ENCODE results near the gene NPTXR. TPM values are rescaled to one million over a fixed set of nuclear protein-coding genes. Genes with fewer than 3 reads are reported as not detected.

Gene NPTXR
- total and polyA plus RNA-seq, 2 experiments from 2014 or later = 0.99 to 2.7 TPM

DNA sequence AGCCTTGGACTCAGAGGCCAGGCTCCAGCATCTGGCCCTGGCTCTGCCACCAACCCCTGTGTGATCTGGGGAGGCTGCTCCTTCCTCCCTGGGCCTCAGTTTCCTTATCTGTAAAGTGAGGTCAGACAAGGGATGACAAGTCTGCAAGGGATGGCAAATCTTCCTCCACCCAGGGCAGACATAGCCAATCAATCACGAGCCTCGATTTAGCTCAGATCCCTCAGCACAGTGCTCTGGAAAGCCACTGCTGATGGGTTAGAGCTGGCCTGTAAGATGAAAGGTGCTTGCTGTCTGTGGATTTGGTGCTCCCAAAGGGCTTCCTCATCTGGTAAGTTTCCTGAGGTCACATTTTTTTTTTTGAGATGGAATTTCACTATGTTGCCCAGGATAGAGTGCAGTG, 20.2 kb downstream of the NPTXR start:
- Histone ChIP-seq H3K4me3 (no peak overlapping the region), H3F3A (ENCODE audit: insufficient read depth) (no peaks in the 10 kb centered on the region), H3K4me1 (ENCODE audit: insufficient read depth) (no peaks in the 10 kb centered on the region), H3K79me2 (ENCODE audit: insufficient read depth) (no peaks in the 10 kb centered on the region), H3K27me3 (replicated peaks; ENCODE audit: insufficient read depth) (no peaks in the 10 kb centered on the region), H3K36me3 (ENCODE audit: low read depth) (no peaks in the 10 kb centered on the region), H3K9me2 (ENCODE audit: insufficient read depth) (no peaks in the 10 kb centered on the region), H2AFZ (no peak overlapping the region), H3K27ac (no peak overlapping the region), H4K20me1 (ENCODE audit: insufficient read depth) (no peaks in the 10 kb centered on the region), H3K9ac (no peak overlapping the region), H3K9me3 (ENCODE audit: low read depth) (no peaks in the 10 kb centered on the region), H3K4me2 (ENCODE audit: unreplicated experiment) (no peak overlapping the region)
- in situ Hi-C loops (cut with MboI) = no loop called here
- TF ChIP-seq EZH2 (IDR thresholded peaks at IDR 0.05; ENCODE audit: insufficient read depth, poor library complexity, severe bottlenecking) = no peak
- TF ChIP-seq EZH2phosphoT487 (IDR thresholded peaks at IDR 0.05; ENCODE audit: insufficient read depth, low read depth) = no peak
- no peak for DNase-seq
- 18 to 32% methylated on average over 2 of the region's 2 CpGs for WGBS, 2 experiments (ENCODE audit: low coverage in 1 of 2, low lambda C conversion rate in 2 of 2, missing lambda C conversion rate in 2 of 2)

GRCh38 chr22:38823076-38823475, 20.8 kb downstream of the NPTXR start:
- Histone ChIP-seq H3K9me2 (ENCODE audit: insufficient read depth) (no peaks in the 10 kb centered on the region), H4K20me1 (ENCODE audit: insufficient read depth) (no peaks in the 10 kb centered on the region), H2AFZ (no peak overlapping the region), H3K4me3 (no peak overlapping the region), H3K27ac (no peak overlapping the region), H3K79me2 (ENCODE audit: insufficient read depth) (no peaks in the 10 kb centered on the region), H3F3A (ENCODE audit: insufficient read depth) (no peaks in the 10 kb centered on the region), H3K27me3 (replicated peaks; ENCODE audit: insufficient read depth) (no peaks in the 10 kb centered on the region), H3K36me3 (ENCODE audit: low read depth) (no peaks in the 10 kb centered on the region), H3K9me3 (ENCODE audit: low read depth) (no peaks in the 10 kb centered on the region), H3K9ac (no peak overlapping the region), H3K4me2 (ENCODE audit: unreplicated experiment) (no peak overlapping the region), H3K4me1 (ENCODE audit: insufficient read depth) (no peaks in the 10 kb centered on the region)
- TF ChIP-seq EZH2 (IDR thresholded peaks at IDR 0.05; ENCODE audit: insufficient read depth, poor library complexity, severe bottlenecking) = no peak
- TF ChIP-seq EZH2phosphoT487 (IDR thresholded peaks at IDR 0.05; ENCODE audit: insufficient read depth, low read depth) = no peak
- in situ Hi-C loops (cut with MboI) = no loop called here
- WGBS, 2 experiments (ENCODE audit: low coverage in 1 of 2, low lambda C conversion rate in 2 of 2, missing lambda C conversion rate in 2 of 2) = 71 to 79% methylated on average over 4 of the region's 4 CpGs
- no peak for DNase-seq

GRCh38 chr22:38820020-38820419, 23.8 kb downstream of the NPTXR start:
- no peaks in the 10 kb centered on the region for H3K36me3 ChIP-seq (ENCODE audit: low read depth)
- no peak for DNase-seq
- no peak overlapping the region for H3K4me3 ChIP-seq
- H3K9me3 ChIP-seq (ENCODE audit: low read depth) = no peaks in the 10 kb centered on the region
- TF ChIP-seq EZH2phosphoT487 (IDR thresholded peaks at IDR 0.05; ENCODE audit: insufficient read depth, low read depth) = no peak
- no peak for TF ChIP-seq EZH2 (IDR thresholded peaks at IDR 0.05; ENCODE audit: insufficient read depth, poor library complexity, severe bottlenecking)
- no peaks in the 10 kb centered on the region for H3K79me2 ChIP-seq (ENCODE audit: insufficient read depth)
- H3K27ac ChIP-seq = no peak overlapping the region
- in situ Hi-C loops (cut with MboI) = no loop called here
- H3K4me2 ChIP-seq (ENCODE audit: unreplicated experiment) = no peak overlapping the region
- H3F3A ChIP-seq (ENCODE audit: insufficient read depth) = no peaks in the 10 kb centered on the region
- 58 to 60% methylated on average over 8 of the region's 8 CpGs for WGBS, 2 experiments (ENCODE audit: low coverage in 1 of 2, low lambda C conversion rate in 2 of 2, missing lambda C conversion rate in 2 of 2)
- no peaks in the 10 kb centered on the region for H4K20me1 ChIP-seq (ENCODE audit: insufficient read depth)
- no peak overlapping the region for H3K9ac ChIP-seq
- H3K9me2 ChIP-seq (ENCODE audit: insufficient read depth) = no peaks in the 10 kb centered on the region
- H3K27me3 ChIP-seq (replicated peaks; ENCODE audit: insufficient read depth) = peaks cover 18% of the 10 kb centered on the region
- H3K4me1 ChIP-seq (ENCODE audit: insufficient read depth) = no peaks in the 10 kb centered on the region
- no peak overlapping the region for H2AFZ ChIP-seq

DNA sequence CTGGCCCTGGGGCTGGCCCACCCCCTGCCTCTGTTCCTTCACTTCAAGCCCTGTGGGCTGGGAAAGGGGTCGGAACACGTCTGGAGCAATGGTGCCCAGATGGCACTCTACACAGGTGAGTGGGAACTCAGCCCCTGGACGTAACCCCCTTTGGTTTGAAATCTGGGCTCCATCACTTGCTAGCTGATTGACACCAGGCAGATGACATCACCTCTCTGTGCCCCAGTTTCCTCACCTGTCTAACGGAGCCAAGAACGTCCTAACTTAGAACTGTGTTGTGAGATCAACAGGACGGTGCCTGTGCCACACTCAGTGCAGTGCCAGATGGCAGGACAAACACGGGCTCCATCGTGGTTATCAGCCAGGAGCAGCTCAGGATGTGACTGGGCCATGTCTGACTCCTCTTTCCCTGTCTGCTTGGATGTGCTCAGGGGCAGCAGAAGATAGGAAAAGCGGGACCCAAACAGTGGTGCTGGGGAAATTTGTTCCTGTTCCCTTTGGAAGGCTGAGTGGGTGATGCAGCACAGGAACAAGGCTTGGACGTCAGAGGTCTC, 24.4 kb downstream of the NPTXR start:
- no peaks in the 10 kb centered on the region for H3F3A ChIP-seq (ENCODE audit: insufficient read depth)
- in situ Hi-C loops (cut with MboI) = no loop called here
- H3K9me3 ChIP-seq (ENCODE audit: low read depth) = no peaks in the 10 kb centered on the region
- no peaks in the 10 kb centered on the region for H3K9me2 ChIP-seq (ENCODE audit: insufficient read depth)
- H3K9ac ChIP-seq = no peak overlapping the region
- TF ChIP-seq EZH2phosphoT487 (IDR thresholded peaks at IDR 0.05; ENCODE audit: insufficient read depth, low read depth) = no peak
- TF ChIP-seq EZH2 (IDR thresholded peaks at IDR 0.05; ENCODE audit: insufficient read depth, poor library complexity, severe bottlenecking) = no peak
- H3K36me3 ChIP-seq (ENCODE audit: low read depth) = no peaks in the 10 kb centered on the region
- no peak overlapping the region for H3K27ac ChIP-seq
- DNase-seq = no peak
- H2AFZ ChIP-seq = no peak overlapping the region
- no peaks in the 10 kb centered on the region for H4K20me1 ChIP-seq (ENCODE audit: insufficient read depth)
- H3K27me3 ChIP-seq (replicated peaks; ENCODE audit: insufficient read depth) = peaks cover 21% of the 10 kb centered on the region
- no peaks in the 10 kb centered on the region for H3K79me2 ChIP-seq (ENCODE audit: insufficient read depth)
- H3K4me1 ChIP-seq (ENCODE audit: insufficient read depth) = no peaks in the 10 kb centered on the region
- H3K4me3 ChIP-seq = no peak overlapping the region
- no peak overlapping the region for H3K4me2 ChIP-seq (ENCODE audit: unreplicated experiment)
- 59 to 62% methylated on average over 10 of the region's 10 CpGs for WGBS, 2 experiments (ENCODE audit: low coverage in 1 of 2, low lambda C conversion rate in 2 of 2, missing lambda C conversion rate in 2 of 2)

DNA sequence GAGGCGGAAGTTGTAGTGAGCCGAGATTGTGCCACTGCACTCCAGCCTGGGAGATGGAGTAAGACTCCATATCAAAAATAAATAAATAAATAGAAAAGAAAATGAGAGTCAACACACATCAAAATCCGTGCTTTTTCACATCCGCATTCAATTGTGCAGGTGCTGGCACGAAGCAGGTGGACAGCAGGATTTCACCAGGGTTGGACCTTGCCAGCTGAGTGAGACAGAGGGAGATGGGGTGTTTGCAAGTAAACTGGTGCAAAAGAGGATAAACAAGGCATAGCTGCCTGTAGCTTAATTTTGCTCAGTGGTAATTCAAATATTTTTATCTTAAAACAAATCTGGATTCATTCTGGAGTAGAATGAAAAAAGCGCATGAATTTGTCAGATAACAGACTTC, 26.6 kb downstream of the NPTXR start:
- Histone ChIP-seq H2AFZ (no peak overlapping the region), H3K4me3 (no peak overlapping the region), H3K9me3 (ENCODE audit: low read depth) (no peaks in the 10 kb centered on the region), H3K4me1 (ENCODE audit: insufficient read depth) (no peaks in the 10 kb centered on the region), H4K20me1 (ENCODE audit: insufficient read depth) (no peaks in the 10 kb centered on the region), H3K27me3 (replicated peaks; ENCODE audit: insufficient read depth) (peaks cover 33% of the 10 kb centered on the region), H3K36me3 (ENCODE audit: low read depth) (no peaks in the 10 kb centered on the region), H3K27ac (no peak overlapping the region), H3K9ac (no peak overlapping the region), H3K79me2 (ENCODE audit: insufficient read depth) (no peaks in the 10 kb centered on the region), H3K9me2 (ENCODE audit: insufficient read depth) (no peaks in the 10 kb centered on the region), H3F3A (ENCODE audit: insufficient read depth) (no peaks in the 10 kb centered on the region), H3K4me2 (ENCODE audit: unreplicated experiment) (no peak overlapping the region)
- 62 to 66% methylated on average over 6 of the region's 6 CpGs for WGBS, 2 experiments (ENCODE audit: low coverage in 1 of 2, low lambda C conversion rate in 2 of 2, missing lambda C conversion rate in 2 of 2)
- TF ChIP-seq EZH2 (IDR thresholded peaks at IDR 0.05; ENCODE audit: insufficient read depth, poor library complexity, severe bottlenecking) = no peak
- no peak for TF ChIP-seq EZH2phosphoT487 (IDR thresholded peaks at IDR 0.05; ENCODE audit: insufficient read depth, low read depth)
- in situ Hi-C loops (cut with MboI) = no loop called here
- DNase-seq = no peak

Measured in GM23248 (cell line).